Endodermal cell (in vitro differentiated cells): ENCODE measurements around the gene SCAPER. TPM values are rescaled to one million over a fixed set of nuclear protein-coding genes. Genes with fewer than 3 reads are reported as not detected.

Experiments
- DNase-seq: peaks from one replicate; pipeline ENCODE4 v3.0.0-alpha.2; 2017
- H3K27ac ChIP-seq: 2 replicates; pipeline ENCODE4 v1.5.1; 2013; ENCODE audit warnings: mild to moderate bottlenecking, low read depth, low read length, moderate library complexity
- H3K27me3 ChIP-seq: 2 replicates; pipeline ENCODE4 v1.6.1; 2013; ENCODE audit warnings: mild to moderate bottlenecking, low read length, moderate library complexity; ENCODE audit not compliant: insufficient read depth, control insufficient read depth, poor library complexity, severe bottlenecking
- H3K36me3 ChIP-seq: 2 replicates; pipeline ENCODE4 v1.7.0; 2013; ENCODE audit warnings: mild to moderate bottlenecking, low read length, moderate library complexity; ENCODE audit not compliant: control insufficient read depth, insufficient read depth
- H3K4me1 ChIP-seq: one replicate; pipeline ENCODE4 v1.7.0; 2013; ENCODE audit warnings: low read length; ENCODE audit not compliant: control insufficient read depth, insufficient read depth
- H3K4me3 ChIP-seq: 2 replicates; pipeline ENCODE4 v1.5.1; 2013; ENCODE audit warnings: mild to moderate bottlenecking, low read length, moderate library complexity
- H3K9ac ChIP-seq: 2 replicates; pipeline ENCODE4 v1.6.1; 2013; ENCODE audit warnings: mild to moderate bottlenecking, low read length, moderate library complexity; ENCODE audit not compliant: poor library complexity, severe bottlenecking; ENCODE audit errors: extremely low read depth
- H3K9me3 ChIP-seq: 2 replicates; pipeline ENCODE4 v1.6.1; 2013; ENCODE audit warnings: mild to moderate bottlenecking, low read length, moderate library complexity; ENCODE audit not compliant: control insufficient read depth
- H3K27ac Mint-ChIP-seq: 2 replicates; pipeline ENCODE4 v1.8.0; 2020; ENCODE audit warnings: mixed read lengths
- H3K27me3 Mint-ChIP-seq: 2 replicates; pipeline ENCODE4 v1.8.0; 2021; ENCODE audit warnings: mild to moderate bottlenecking, mixed read lengths; ENCODE audit not compliant: insufficient read depth
- H3K36me3 Mint-ChIP-seq: 2 replicates; pipeline ENCODE4 v1.8.0; 2020; ENCODE audit warnings: low read depth, mixed read lengths
- H3K4me1 Mint-ChIP-seq: 2 replicates; pipeline ENCODE4 v1.8.0; 2020; ENCODE audit warnings: mixed read lengths
- H3K4me3 Mint-ChIP-seq: 2 replicates; pipeline ENCODE4 v1.8.0; 2020; ENCODE audit warnings: mild to moderate bottlenecking, moderate library complexity, mixed read lengths
- H3K9me3 Mint-ChIP-seq: 2 replicates; pipeline ENCODE4 v1.8.0; 2020; ENCODE audit warnings: mild to moderate bottlenecking, mixed read lengths
- CTCF ChIP-seq: fragments of 200-600 bp; sonication (generic); conservative IDR thresholded peaks from 2 replicates; pipeline ENCODE4 v1.5.0; 2021; ENCODE audit warnings: antibody characterized with exemption, mild to moderate bottlenecking
- WGBS, 2 experiments: methylation state at CpG; one replicate each; pipeline versions ENCODE4 v1.1.5 to v1.1.7; 2013; ENCODE audit warnings: missing lambda C conversion rate in 2 of 2, mixed read lengths in 1 of 2; ENCODE audit not compliant: insufficient coverage in 1 of 2, insufficient read length in 1 of 2; 5-methylcytosine and 5-hydroxymethylcytosine counted together
- total RNA-seq, 2 donors: library from RNA; stranded (reverse); fragmentation: NEBNext Ultra II Directional in 1 of 2; extraction: Animal tissue kit (Norgen Biotek cat#: 25700) in 1 of 2; gene quantifications; 2 replicates in 1 of 2; 3 replicates in 1 of 2; pipeline ENCODE4 v1.2.1, GENCODE V29; 2021

Gene SCAPER
- total RNA-seq, 2 donors from 2014 or later: 8.9 to 12.2 TPM

GRCh38 chr15:76935620-76936019, 30.5 kb upstream of the SCAPER start:
- no peak for TF ChIP-seq CTCF
- Histone ChIP-seq H3K4me1 (no peaks in the 10 kb centered on the region), H3K9me3 (no peaks in the 10 kb centered on the region), H3K27me3 (no peaks in the 10 kb centered on the region), H3K36me3 (peaks cover 59% of the 10 kb centered on the region), H3K27ac (no peak overlapping the region), H3K9ac (no peak overlapping the region), H3K4me3 (no peak overlapping the region)
- peaks cover 56% of the 10 kb centered on the region for H3K36me3 Mint-ChIP-seq
- no peak for DNase-seq
- WGBS, 2 experiments: 92 to 97% methylated on average over 1 of the region's 2 CpGs
- H3K4me1 Mint-ChIP-seq: peaks cover 15% of the 10 kb centered on the region
- H3K4me3 Mint-ChIP-seq: no peak overlapping the region
- H3K27ac Mint-ChIP-seq: no peak overlapping the region
- no peaks in the 10 kb centered on the region for H3K27me3 Mint-ChIP-seq
- no peaks in the 10 kb centered on the region for H3K9me3 Mint-ChIP-seq

- Mint-ChIP-seq H3K27ac (peak overlapping the region; percentile 93), H3K9me3 (no peaks in the 10 kb centered on the region), H3K4me1 (peaks cover 15% of the 10 kb centered on the region), H3K4me3 (peak overlapping the region; percentile 90), H3K36me3 (peaks cover 37% of the 10 kb centered on the region), H3K27me3 (no peaks in the 10 kb centered on the region)
- DNase-seq: no peak
- H3K9ac ChIP-seq: peak overlapping the region; percentile 93
- H3K27ac ChIP-seq: peak overlapping the region; percentile 87
- WGBS, 2 experiments: 13% methylated on average over 8 to 13 of the region's 14 CpGs
- peaks cover 38% of the 10 kb centered on the region for H3K36me3 ChIP-seq
- H3K27me3 ChIP-seq: no peaks in the 10 kb centered on the region
- H3K9me3 ChIP-seq: no peaks in the 10 kb centered on the region
- H3K4me3 ChIP-seq: peak overlapping the region; percentile 96
- no peak for TF ChIP-seq CTCF
- H3K4me1 ChIP-seq: no peaks in the 10 kb centered on the region
These were observed 27.2 kb upstream of the SCAPER start for GRCh38 chr15:76932135-76932966.

GRCh38 chr15:76931397-76932134, 26.4 kb upstream of the SCAPER start, which contains the start of gene RCN2:
RCN2 (plus strand) TSS chr15:76931749; CDS start chr15:76931842, 93 bp downstream.
- H3K27me3 Mint-ChIP-seq: no peaks in the 10 kb centered on the region
- H3K27ac ChIP-seq: peak within 1 kb of the TSS; percentile 87
- no peaks in the 10 kb centered on the region for H3K4me1 ChIP-seq
- H3K9ac ChIP-seq: peak within 1 kb of the TSS; percentile 93
- H3K4me3 Mint-ChIP-seq: peak within 1 kb of the TSS; percentile 90
- peak within 1 kb of the TSS; percentile 93 for H3K27ac Mint-ChIP-seq
- no peaks in the 10 kb centered on the region for H3K27me3 ChIP-seq
- WGBS, 2 experiments: 0 to 2% methylated on average over 10 to 96 of the region's 96 CpGs
- peak; percentile 96 for DNase-seq
- no peaks in the 10 kb centered on the region for H3K9me3 Mint-ChIP-seq
- TF ChIP-seq CTCF: no peak
- H3K4me3 ChIP-seq: peak within 1 kb of the TSS; percentile 96
- H3K36me3 ChIP-seq: peaks cover 32% of the 10 kb centered on the region
- H3K9me3 ChIP-seq: no peaks in the 10 kb centered on the region
- H3K4me1 Mint-ChIP-seq: peaks cover 15% of the 10 kb centered on the region
- peaks cover 29% of the 10 kb centered on the region for H3K36me3 Mint-ChIP-seq
